HFF-Myc (cell line): Measurements from ENCODE around the gene U2SURP.

Experiments
- DNase-seq: peaks from one replicate; pipeline ENCODE4 v3.0.0-alpha.2; 2011; ENCODE audit warnings: low read depth; ENCODE audit errors: extremely low read depth
- H3K4me3 ChIP-seq: replicated peaks from 2 replicates; pipeline ENCODE4 v1.5.1; 2011; ENCODE audit warnings: low read depth, mild to moderate bottlenecking, control low read depth, low read length
- CTCF ChIP-seq: IDR thresholded peaks from 2 replicates; pipeline ENCODE4 v1.5.1; 2012; ENCODE audit warnings: mild to moderate bottlenecking, low read depth, low read length, control low read depth; ENCODE audit errors: missing control alignments

U2SURP gene

DNA sequence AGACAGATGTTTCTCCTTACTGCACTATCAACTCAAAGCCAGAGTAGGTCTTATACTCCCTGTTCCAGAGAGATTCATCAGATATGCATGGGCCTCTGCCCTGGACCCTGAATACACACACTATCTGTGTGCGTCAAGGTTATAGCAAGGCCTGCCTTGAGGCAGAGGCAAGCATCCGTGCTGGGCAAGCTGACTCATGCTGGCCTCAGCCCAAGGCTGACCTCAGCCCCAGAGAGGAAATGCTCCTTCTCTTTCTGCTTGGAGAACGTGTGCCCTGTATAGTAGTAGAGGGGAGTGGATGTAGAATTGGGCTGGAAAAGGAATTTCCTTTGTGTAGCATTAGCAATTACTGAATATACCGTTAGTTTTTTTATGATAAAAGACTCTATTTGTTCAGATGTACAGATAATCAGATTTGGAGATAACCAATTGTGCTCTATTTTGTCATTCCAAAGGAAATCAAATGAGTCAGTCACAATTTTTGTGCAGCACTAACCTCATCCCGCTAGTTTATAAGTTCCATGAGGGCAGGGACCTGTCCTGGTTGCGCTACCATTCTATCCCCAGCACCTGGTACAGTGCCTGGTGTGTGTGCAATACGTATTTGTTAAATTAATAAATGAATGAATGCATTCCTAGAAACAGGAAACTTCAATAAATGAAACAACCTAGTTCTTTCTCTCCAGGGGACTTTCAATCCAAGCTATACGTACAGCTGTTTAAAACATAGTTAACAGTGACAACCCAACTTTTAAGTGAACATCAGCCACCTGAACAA, 24.6 kb upstream of the U2SURP start:
- DNase-seq: peak; percentile 86
- H3K4me3 ChIP-seq: no peak overlapping the region
- no peak for TF ChIP-seq CTCF

DNA sequence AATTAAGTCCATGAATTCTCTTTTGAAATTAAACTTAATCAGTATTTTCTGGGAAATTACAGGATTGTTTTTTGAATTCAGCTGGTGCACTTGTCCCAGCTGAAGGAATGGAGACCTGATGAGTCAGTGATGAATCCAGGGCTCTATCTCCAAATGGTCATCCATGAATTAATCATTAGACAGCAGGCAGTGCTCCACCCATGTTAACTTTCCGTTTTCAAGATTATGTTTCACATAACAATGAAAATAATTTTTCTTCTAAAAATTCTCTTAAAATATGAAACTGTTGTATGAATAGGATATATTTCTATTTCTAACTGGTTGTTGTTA, 24.0 kb upstream of the U2SURP start:
- no peak overlapping the region for H3K4me3 ChIP-seq
- no peak for TF ChIP-seq CTCF
- DNase-seq: no peak

DNA sequence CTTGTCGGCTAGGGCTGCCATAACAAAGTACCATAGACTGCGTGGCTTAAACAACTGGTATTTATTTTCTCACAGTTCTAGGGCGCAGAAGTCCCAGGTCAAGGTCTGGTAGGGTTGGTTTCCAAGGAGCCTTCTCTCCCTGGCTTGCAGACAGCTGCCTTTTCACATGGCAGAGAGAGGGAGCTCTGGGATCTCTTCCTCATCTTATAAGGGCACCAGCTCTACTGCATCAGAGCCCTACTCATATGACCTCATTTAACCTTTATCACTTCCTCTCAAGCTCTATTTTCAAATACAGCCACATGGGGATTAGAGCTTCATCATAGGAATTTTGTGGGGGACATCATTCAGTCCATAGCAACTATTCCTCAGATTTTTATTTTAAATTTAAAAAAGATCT, 20.3 kb upstream of the U2SURP start:
- no peak for DNase-seq
- TF ChIP-seq CTCF: peak; percentile 5
- no peak overlapping the region for H3K4me3 ChIP-seq

GRCh38 chr3:142982038-142982773, 19.2 kb upstream of the U2SURP start:
- no peak for DNase-seq
- no peak for TF ChIP-seq CTCF
- no peak overlapping the region for H3K4me3 ChIP-seq

- no peak for TF ChIP-seq CTCF
- no peak overlapping the region for H3K4me3 ChIP-seq
- DNase-seq: no peak
These were observed 18.1 kb upstream of the U2SURP start for GRCh38 chr3:142983318-142983717.

DNA sequence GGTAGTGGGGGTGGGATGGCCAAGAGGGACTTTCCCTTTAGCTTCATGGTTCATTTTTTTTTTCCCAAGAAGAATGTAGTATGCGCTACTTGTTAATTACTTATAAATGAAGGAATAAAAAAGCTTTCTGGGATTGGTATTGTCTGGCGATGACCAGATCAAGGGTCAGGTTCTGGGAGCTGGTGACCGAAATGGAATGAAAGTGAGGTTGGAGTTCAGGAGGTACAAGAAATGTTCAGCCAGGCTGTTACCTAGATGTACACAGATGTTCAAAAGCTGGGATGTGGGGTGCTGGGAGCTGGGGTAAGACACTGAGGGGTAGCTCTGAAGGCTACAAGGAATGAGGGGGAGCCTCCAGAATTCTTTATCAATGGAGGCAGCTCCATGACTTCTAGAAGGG, 17.1 kb upstream of the U2SURP start:
- DNase-seq: no peak
- no peak for TF ChIP-seq CTCF
- H3K4me3 ChIP-seq: no peak overlapping the region
